GM18867 (cell line): ENCODE measurements around the gene ADAMTS5.

Experiments used
- ATAC-seq: cut with Tn5 transposase; IDR thresholded peaks from one replicate; pipeline ENCODE4 v1.9.1; 2021; ENCODE audit warnings: mild to moderate bottlenecking, moderate library complexity; ENCODE audit not compliant: unreplicated experiment

The ADAMTS5 gene

DNA sequence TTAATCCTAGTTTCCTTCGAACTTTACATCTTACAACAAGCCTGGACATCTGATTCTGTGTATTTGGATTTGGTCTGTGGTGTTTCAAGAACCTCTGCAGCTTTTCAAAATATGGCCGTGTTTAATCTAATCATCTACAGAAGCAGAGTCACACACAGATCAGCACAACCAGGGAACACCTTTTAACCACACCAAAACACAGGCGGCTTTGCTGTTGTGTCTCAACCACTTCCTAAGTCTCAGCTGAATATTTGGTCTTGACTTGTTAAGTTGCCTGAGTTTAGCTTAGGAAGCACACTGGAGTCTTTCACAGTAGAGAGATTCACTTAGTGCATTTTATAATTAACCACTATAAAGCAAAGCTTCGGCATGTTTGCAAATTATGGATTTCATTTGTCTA lies 17.1 kb downstream of the ADAMTS5 start:
- ATAC-seq = no peak

DNA sequence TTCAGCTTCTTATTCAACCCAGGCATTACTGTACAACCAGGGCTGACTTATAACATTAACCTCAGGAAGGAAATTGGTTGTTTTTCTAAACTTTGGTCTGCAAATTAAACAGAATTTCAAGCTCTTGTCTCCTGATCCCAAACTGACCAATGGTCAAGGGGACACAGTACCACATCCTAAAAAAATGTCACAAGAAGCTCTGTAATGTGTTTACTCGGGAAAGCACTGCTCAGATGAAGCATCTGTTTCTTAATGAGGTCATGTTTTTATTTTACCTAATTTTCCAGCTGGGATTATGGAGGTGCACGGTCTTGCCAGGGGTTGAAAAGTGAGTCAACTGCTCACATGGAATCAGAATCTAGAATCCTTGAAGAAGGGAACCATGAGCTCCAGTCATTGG lies 18.7 kb downstream of the ADAMTS5 start:
- no peak for ATAC-seq

DNA sequence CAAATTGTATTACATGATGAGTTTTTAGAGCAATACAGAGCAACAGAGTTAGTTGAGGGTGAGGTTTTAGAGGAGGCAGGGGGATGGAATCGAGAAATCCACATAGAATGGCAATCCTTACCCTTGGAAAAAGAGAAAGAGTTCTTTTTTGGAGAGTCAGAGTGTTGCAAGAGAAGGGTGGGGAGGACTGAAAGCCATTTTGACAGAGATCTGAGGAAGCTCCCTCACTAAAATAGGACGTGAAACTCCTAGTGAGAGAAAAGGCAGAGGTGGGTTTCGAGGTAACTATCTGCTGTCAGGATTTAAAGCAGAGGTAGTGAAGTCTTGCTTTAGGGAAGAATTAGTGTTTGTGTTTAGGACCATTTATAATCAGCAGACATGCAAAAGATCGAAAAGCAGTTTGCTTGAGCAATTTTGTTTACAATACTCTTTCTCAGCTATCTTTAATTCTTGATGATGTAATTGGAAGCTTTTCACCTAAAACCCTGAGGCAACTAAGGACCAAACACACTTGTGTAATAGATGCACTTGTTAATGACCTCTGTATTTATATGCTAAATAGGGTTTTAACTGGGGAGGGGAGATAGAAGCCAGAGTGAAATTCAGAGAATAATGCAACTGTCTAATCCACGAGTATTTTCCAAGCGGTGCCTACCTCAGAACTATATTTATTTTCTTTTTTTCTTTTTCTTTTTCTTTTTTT lies 20.0 kb downstream of the ADAMTS5 start:
- no peak for ATAC-seq

DNA sequence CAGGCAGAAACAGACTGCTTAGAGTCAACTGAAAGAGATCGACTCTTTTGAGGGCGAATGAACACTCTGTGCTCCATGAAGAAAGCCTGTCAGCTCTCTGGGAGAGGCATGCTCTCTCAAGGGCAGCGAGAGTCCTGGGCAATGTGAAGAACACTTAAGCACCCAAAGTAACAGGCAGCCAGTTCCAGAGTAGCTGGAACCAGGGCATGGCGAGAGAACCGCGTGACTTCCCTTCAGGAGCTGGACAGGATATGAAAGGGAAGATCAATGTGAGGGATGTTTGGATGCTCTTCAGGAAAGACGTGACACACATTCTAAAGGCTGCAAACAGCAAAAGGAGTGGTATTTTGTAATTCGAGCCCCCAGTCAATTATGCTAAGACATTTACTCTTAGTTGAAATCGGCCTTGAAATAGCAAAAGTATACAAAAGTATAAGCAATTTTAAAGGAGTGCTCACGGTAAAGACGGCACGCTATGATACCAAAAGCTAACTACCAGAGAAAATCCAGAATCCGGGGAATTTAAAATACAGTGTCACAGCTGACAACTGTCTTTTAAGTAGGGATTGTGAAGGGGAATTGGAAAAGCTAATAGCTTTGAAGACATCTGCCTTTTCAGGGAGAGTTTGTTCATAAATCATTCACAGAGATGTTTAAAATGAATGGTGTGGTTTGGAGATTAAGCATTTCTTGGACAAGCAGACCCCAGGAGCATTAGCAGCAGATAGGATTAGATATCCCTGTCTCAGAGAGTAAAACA lies 20.8 kb downstream of the ADAMTS5 start:
- no peak for ATAC-seq

DNA sequence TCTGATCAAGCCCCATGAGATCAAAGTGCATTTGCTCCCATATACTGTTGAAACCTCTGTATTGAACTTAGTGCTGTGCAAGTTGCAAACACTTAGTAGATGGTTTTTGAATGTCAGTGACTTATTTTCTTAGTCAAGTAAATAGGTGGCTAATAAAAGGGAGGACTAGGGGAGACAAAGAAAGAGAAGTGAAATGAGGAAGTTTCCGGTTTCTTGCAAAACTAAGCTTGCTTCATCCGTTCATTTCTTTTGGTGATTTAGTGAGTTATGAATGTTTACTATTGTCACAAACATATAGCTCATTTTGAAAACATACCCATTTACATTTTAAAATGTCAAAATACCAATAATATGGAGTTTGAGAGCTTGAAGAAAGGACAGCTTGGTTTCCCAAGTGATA lies 23.0 kb downstream of the ADAMTS5 start:
- ATAC-seq = no peak

DNA sequence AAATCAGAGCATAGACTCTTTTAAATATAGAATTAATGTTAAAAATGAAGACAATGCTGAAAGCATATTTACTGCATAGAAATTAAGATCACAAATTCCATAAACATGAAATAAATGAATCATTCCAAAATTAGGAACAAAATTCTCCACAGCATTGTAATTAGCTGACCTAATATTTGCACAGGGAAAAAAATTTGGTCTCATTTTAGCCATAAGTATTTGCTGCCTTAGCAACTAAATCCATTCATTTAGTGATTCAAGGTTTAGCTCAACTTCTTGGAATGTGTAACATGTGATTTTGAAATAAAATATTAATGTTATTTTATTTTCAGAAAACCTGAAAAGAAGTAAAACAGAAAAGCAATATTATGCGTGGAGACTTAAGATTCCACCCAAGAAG lies 25.5 kb downstream of the ADAMTS5 start:
- no peak for ATAC-seq

DNA sequence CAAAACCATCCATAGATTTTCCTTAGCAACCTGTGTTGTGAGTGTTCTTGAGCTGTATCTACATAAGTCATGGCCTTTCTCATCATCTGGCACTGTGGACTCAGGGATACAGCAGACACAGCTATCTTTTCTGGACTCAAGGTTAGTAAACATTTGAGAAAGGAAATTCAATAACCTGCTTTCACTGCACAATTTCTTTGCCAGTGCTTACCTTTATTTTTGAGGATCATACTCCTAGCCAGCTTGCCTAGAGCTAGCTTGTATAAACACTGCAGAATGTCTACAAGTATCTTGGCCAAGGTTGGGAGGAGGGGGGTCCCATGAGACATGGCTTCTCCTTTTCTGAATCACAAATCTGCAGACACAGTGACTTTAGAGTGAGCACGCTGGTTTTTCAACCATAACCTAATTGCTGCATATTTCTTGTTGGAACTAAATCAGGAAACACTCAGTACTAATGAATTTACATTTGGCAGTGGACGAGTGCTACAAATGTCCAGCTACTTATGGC lies 27.2 kb downstream of the ADAMTS5 start:
- no peak for ATAC-seq

DNA sequence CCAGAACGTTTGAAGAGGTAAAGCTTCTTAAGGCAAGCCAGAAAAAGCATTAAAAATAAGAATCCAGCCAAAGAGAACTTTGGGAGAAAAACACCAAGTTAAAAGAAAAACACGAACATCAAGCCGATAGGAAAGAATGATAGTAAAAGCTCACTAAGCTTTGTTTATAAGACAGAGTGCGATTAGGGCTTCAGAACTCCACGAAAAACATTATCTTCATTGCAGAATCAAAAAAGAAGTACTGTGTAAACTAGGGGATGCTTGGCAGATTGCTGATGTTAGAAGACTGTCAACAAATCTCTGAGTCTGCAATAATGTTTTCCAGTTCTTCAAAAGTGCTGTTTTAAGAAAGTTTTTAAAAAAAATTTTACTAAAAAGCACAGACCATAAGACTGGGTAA lies 30.2 kb downstream of the ADAMTS5 start:
- no peak for ATAC-seq

DNA sequence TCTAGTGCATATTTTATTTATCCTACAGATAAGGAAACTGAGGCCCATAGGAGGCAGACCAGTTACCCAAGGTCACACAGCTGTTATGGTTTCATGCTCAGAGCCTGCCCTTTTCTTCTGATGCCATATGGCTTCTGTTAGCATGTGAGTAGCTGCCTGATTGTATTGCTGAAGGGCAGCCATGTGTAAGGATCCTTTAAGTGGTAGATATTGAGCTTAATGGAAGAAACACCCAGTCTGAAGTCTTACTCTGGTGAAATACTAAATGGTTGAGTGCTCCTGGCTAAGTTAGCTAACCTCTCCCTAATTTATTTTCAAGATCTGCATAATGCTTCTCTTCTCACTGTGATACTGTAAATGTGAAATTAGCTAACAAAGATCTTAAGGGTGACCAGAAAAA lies 30.9 kb downstream of the ADAMTS5 start:
- no peak for ATAC-seq

DNA sequence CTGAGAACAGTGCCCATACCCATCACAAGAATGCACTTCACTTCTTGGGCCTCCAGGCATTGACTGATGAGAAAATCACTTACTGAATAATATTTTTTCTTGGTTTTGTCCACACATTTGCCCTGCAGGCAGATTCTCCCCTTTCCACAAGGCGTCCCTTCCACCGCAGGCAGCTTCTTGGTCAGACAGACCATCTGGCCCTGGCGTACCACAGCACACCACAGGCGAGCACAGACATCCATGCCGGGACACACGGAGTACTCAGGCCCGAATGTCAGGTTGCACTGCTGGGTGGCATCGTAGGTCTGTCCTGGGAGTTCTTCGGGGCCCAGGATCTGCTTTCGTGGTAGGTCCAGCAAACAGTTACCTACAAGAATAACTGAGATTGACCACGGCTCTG lies 32.5 kb downstream of the ADAMTS5 start:
- ATAC-seq = no peak

DNA sequence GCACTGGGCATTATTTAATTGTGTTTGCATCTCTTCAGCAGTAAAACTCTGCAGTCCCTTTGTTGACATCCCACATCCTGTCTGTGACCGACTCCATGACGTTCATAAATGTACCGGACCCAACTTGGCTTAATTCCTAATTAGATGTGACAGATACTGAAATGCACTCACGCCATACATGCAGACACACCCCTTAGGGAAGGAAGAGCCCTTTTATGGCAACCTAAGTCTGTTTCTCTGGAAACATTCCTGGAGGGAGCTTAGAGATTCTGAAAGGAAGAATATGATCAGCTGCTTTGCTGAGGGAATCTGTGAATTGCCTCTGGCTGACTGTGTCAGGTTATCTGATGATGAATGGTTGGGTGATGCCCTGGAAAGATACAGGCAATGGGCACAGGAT lies 33.4 kb downstream of the ADAMTS5 start:
- no peak for ATAC-seq

DNA sequence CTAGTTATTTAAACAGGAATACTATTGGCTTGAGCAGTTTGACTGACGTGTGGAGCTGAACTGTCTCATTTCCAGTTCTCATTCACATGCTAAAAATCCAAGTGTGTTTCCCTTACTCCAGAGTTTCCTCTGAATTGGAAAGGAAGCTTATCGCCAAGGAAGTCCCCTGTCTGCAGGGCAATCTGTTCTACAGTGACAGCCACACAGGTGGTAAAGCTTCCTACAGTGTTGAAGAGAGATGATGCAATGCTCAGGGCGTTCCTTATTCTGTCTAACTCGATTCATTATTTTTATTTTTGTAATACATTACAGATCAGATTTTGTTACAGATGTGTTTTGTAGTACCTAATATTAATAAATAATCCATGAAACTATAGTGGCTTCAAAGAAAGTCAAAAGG lies 41.3 kb downstream of the ADAMTS5 start:
- no peak for ATAC-seq

DNA sequence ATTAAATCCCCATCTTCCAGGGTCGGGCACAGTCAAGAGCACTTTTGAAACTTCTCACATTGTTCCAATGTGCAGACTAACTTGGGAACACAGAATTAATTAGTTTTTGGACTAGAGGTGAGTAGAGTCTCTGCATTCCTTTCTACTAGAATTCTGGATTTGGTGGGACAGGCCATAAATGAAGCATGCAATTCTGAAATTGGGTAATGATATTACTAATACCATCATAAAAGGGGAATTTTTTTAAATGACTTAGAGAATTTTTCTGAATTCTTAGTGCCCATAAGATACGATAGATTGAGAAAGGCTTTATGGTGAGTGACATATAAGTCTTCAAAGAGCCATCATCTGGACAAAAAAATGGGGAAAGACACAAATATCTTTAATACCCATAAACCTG lies 41.8 kb downstream of the ADAMTS5 start:
- ATAC-seq = no peak

DNA sequence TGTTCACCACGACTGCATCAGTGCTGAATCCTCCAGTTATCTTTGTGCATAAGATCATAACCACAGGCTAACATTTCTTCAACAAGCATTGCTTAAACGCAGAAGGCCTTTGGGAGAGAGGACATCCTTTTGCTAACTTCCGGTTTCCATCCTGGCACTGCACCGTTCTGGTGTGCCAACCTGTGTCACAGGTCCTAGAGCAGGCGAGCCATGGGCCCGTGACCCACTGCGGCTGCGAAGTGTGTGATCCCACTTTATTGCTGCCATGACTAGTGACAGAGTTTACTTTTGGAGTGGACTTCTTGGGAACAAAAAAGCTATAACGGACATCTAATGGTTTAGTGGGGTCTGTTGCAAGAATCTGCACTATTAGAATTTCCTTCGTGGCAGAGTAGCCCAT lies 42.9 kb downstream of the ADAMTS5 start:
- ATAC-seq = no peak

DNA sequence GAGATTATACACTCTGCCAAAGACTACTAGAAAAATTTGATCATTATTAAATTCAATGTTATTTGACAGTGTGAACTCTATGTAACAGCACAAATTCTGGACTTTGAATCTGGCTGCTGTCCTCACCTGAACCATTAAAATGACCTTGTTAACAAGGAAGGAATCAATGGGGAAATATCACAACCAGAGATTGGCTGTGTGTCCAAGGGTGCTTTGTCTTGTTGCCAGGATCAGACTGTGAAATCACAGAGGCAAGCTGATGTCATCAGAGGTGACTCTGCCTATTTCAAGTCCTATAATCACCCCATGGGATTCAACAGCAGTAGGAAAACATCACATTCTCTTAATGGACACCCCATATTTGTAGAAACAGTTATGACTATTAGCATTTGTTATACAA lies 46.8 kb downstream of the ADAMTS5 start:
- ATAC-seq = no peak

DNA sequence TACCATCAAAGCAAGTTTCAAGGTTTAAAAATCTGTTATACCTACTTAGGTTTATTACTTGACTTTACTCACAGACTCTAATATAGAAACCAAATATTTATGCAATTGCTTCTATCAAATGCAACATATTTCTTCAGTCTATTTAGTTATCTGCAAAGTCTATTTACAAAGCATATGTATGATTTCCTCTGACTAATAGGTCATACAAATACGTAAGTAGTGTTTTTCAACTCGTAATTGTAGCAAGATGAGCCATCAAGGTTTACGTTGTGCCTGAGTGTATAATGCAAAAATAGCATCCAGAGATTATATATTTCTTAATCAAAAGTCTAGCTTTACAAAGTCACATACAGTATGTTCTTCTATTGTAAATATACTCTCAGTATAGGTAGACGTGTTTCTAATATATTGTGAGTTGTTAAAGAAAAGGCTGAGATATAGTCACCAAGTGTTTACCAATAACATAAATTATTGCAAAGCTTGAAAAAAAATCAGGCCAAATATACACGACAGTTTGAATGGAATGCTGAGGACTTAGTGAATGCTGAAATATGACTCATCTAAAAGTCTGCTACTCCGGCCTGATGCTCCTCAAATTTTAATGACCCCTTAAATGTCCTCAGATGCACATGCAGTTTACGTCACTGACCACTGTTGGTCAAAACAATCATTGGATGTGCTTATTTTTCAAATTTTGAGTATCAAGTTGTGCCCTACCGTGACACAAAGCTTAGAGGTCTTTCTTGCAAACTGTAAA lies 48.4 kb downstream of the ADAMTS5 start:
- ATAC-seq = no peak

DNA sequence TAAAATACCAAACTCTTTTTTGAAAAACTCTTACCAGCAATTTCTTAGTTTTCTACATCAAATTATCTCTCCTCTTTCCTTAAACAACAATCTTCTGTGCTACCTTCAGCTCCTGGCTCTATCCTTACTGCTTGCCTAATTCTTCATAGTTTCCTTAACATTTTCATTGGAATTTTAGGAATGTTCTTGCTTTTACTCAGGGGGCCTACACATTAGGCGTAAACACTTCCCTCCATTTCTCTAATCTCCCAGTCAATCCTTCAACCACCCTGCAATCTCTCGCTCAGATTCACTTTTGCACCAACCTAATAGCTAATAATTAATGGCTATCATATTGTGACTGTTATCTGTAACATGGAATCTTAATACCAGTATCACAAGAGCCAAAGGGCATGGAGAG lies 50.1 kb downstream of the ADAMTS5 start:
- ATAC-seq = no peak

DNA sequence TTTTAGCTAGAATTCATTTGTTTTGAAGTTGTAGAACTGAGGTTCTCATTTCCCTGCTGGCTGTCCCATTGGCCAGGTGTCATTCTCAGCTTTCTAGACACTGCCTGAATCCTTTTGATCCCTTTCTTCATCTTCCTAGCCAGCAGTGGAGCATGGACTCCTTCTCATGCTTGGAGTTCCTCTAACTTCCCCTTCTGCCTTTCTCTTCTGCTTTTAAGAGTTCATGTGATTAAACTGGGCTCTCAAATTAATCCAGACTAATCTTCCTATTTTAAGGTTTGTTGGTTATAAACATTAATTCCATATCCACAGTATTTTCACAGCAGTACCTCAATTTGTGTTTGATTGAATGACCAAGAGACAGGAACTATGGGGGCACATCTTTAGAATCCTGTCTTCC lies 52.3 kb downstream of the ADAMTS5 start:
- ATAC-seq = no peak

DNA sequence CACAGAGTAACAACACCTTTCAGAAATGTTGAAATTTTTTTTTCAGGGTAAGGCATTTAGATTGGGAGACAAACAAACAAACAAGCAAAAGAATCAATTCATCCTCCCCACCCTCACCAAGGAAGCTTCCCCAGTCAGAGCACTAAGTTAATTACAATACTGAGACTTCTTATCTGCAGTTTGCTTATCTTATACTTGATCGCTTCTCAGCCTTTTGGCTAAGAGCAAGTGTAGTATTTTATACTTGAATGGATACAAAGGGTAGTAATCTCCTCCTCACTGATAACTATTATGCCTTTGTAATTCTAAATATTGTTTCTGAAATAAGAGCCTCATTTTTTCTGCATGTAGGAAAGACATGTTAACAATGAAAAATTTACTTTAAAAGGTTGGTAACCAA lies 54.4 kb downstream of the ADAMTS5 start:
- ATAC-seq = no peak

DNA sequence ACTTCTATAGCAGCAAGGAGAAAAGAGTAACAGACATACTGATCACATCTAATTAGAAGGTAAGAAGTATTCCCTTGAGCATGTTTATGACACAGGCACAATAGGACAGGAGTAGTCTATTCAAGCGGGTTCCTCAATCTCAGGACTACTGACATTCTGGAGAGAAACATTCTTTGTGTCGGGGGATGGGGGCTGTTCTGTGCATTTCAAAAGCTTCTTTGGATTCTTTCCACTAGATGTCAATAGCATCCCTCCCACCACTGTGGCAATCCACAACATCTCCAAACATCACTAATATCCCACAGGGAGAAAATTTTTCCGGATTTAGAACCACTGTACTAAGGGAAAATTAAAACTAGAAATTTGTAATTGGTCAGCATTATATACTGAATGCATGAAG lies 56.9 kb downstream of the ADAMTS5 start:
- ATAC-seq = no peak

DNA sequence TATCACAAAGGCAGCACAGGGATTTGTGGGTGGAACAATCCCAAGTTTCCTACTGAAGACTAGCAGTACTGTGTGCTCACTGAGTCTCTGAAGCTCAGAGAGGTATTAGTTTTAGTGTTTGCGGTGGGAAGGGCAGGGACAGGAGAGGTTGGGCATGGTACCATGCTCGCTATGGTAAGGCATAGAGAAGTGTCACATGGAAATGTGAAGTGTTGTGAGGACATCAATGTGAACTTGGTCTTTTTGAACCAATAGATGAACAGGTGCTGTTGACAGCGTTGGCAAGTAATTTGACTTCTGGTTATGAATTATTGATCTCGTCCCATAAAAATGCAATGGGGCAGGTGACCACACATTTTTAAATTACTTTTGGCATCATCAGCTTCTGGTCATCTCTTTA lies 65.9 kb downstream of the ADAMTS5 start:
- no peak for ATAC-seq

DNA sequence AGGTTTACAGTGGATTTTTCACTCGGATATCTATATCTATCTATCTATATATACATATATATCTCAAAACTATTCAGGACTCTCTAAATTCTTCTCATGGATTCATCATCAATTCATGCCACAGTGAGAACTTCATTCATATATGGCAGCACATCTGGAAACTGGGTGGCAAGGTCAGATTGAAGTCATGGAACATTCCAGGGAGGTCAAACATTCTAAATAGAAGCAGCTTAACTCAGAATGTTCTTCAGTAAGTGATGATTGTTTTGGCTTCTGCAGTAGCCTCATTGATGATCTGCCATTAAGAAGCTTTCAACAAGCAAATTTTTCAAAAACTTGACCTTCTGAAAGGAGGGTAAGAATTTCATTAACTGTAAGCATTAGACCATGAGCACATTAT lies 74.7 kb downstream of the ADAMTS5 start:
- ATAC-seq = no peak
